HCT116 (cell line): Measurements from ENCODE around the gene MSH4. TPM values are rescaled to one million over a fixed set of nuclear protein-coding genes. Genes with fewer than 3 reads are reported as not detected.
"Not testable (repeated sequence)": the region's sequence is repeated elsewhere in the genome, so short reads cannot be mapped to it uniquely, and the experiment has no call there.

Experiments used
- ATAC-seq: fragments of 200-7000 bp; cut with Tn5 transposase; 2 replicates; pipeline ENCODE4 v1.9.1; 2020; ENCODE audit warnings: mild to moderate bottlenecking, moderate library complexity
- BruUV-seq: library from RNA; stranded (reverse); fragments of 400-500 nt; replicated peaks from 2 replicates; lab custom pipeline; 2021; lab: Mats Ljungman, UMichigan
- CTCF ChIA-PET: fragments of 300-600 bp; sonication (Branson Sonifier 250); formaldehyde crosslinking; loops from one replicate; lab custom pipeline; 2021; ENCODE audit warnings: antibody characterized with exemption; lab: Charles Lee
- POLR2A ChIA-PET: fragments of 300-600, 350-600 bp; sonication (Branson Sonifier 250); formaldehyde crosslinking; loops from one replicate; lab custom pipeline; 2021; ENCODE audit warnings: antibody characterized with exemption; lab: Charles Lee
- RAD21 ChIA-PET, 2 experiments: fragments of 300-600 bp; sonication (Branson Sonifier 250); formaldehyde crosslinking; loops; one replicate each; lab custom pipeline; 2023; ENCODE audit warnings: low total read pairs in 2 of 2; ENCODE audit not compliant: uncharacterized antibody in 2 of 2, unreplicated experiment in 2 of 2, low non-redundant PET in 1 of 2; lab: Charles Lee
- DNase-seq: peaks from one replicate; pipeline ENCODE4 v3.0.0-alpha.2; 2010; ENCODE audit warnings: low read depth, low spot score
- H2AFZ ChIP-seq: fragments of 200-600 bp; shearing (Covaris generic), sonication (generic); 2 replicates; pipeline ENCODE4 v1.6.1; 2017; ENCODE audit warnings: low read depth, mixed run types, mixed read lengths, antibody characterized with exemption, low read length; ENCODE audit not compliant: poor library complexity, severe bottlenecking
- H3K27ac ChIP-seq: 2 replicates; pipeline ENCODE4 v1.5.1; 2012; ENCODE audit warnings: low read depth, low read length
- H3K27me3 ChIP-seq: fragments of 200-600 bp; sonication (generic); 2 replicates; pipeline ENCODE4 v1.6.1; 2016; ENCODE audit warnings: mixed run types, low read length, mixed read lengths; ENCODE audit not compliant: insufficient read depth
- H3K36me3 ChIP-seq, 2 experiments: fragments of 200-500 bp in 1 of 2; fragments of 200-600 bp in 1 of 2; sonication (Bioruptor generic) in 1 of 2; sonication (generic) in 1 of 2; 2 replicates each; pipeline versions ENCODE4 v1.5.1 to v1.6.1; 2014 to 2016; ENCODE audit warnings: low read length in 2 of 2, inconsistent platforms in 1 of 2, mixed read lengths in 1 of 2, mixed run types in 1 of 2; ENCODE audit not compliant: insufficient read depth in 2 of 2, control insufficient read depth in 1 of 2
- H3K4me1 ChIP-seq, 2 experiments: fragments of 200-600 bp in 1 of 2; sonication (generic) in 1 of 2; 2 replicates each; pipeline versions ENCODE4 v1.5.1 to v1.6.1; 2012 to 2017; ENCODE audit warnings: low read length in 2 of 2, inconsistent platforms in 1 of 2, mild to moderate bottlenecking in 1 of 2, mixed read lengths in 1 of 2, mixed run types in 1 of 2, moderate library complexity in 1 of 2; ENCODE audit not compliant: insufficient read depth in 2 of 2, control insufficient read depth in 1 of 2
- H3K4me2 ChIP-seq: fragments of 200-600 bp; sonication (generic); 2 replicates; pipeline ENCODE4 v1.6.1; 2017; ENCODE audit warnings: mixed run types, low read length, mixed read lengths
- H3K4me3 ChIP-seq, 2 experiments: fragments of 200-600 bp in 1 of 2; sonication (generic) in 1 of 2; replicated peaks in 1 of 2; 2 replicates each; pipeline ENCODE4 v1.5.1; 2011 to 2016; ENCODE audit warnings: low read length in 2 of 2, control low read depth in 1 of 2, low read depth in 1 of 2, mild to moderate bottlenecking in 1 of 2, mixed read lengths in 1 of 2, mixed run types in 1 of 2
- H3K79me2 ChIP-seq: fragments of 200-600 bp; sonication (generic); 2 replicates; pipeline ENCODE4 v1.6.1; 2017; ENCODE audit warnings: mild to moderate bottlenecking, mixed run types, low read length, moderate library complexity, mixed read lengths; ENCODE audit not compliant: insufficient read depth
- H3K9ac ChIP-seq: fragments of 200-600 bp; sonication (generic); 2 replicates; pipeline ENCODE4 v1.6.1; 2016; ENCODE audit warnings: low read length, mixed read lengths
- H3K9me2 ChIP-seq: fragments of 200-600 bp; sonication (generic), shearing (Covaris generic); 2 replicates; pipeline ENCODE4 v1.6.1; 2017; ENCODE audit warnings: mixed run types, mild to moderate bottlenecking, moderate library complexity; ENCODE audit not compliant: insufficient read depth
- H3K9me3 ChIP-seq, 2 experiments: fragments of 200-500 bp in 1 of 2; fragments of 200-600 bp in 1 of 2; sonication (Bioruptor generic) in 1 of 2; sonication (generic) in 1 of 2; 2 replicates each; pipeline ENCODE4 v1.6.1; 2014 to 2017; ENCODE audit warnings: low read length in 2 of 2, mixed read lengths in 2 of 2, inconsistent platforms in 1 of 2, low read depth in 1 of 2, mild to moderate bottlenecking in 1 of 2, mixed run types in 1 of 2, moderate library complexity in 1 of 2; ENCODE audit not compliant: control insufficient read depth in 1 of 2, insufficient read depth in 1 of 2
- H4K20me1 ChIP-seq: fragments of 200-600 bp; sonication (generic), shearing (Covaris generic); 2 replicates; pipeline ENCODE4 v1.6.1; 2017; ENCODE audit warnings: mixed run types, mild to moderate bottlenecking, moderate library complexity; ENCODE audit not compliant: insufficient read depth
- intact Hi-C: fragments of 100-400 bp; cut with micrococcal nuclease; formaldehyde crosslinking; loops from 2 replicates; pipeline ENCODE4 v1.10.0; 2022
- total RNA-seq: library from RNA; stranded (reverse); gene quantifications from one replicate; pipeline ENCODE4 v1.2.1, GENCODE V29; 2021; ENCODE audit not compliant: unreplicated experiment

The MSH4 gene
- total RNA-seq, 1 experiment from 2014 or later: 1.7 TPM

GRCh38 chr1:75777812-75778211 is 18.9 kb upstream of the MSH4 start:
- H2AFZ ChIP-seq, CTCF ChIA-PET, RAD21 ChIA-PET, H3K9me3 ChIP-seq, H3K79me2 ChIP-seq, H3K4me3 ChIP-seq, H4K20me1 ChIP-seq, H3K27ac ChIP-seq, H3K27me3 ChIP-seq, DNase-seq, H3K4me2 ChIP-seq, H3K9me2 ChIP-seq, ATAC-seq, BruUV-seq, H3K9ac ChIP-seq, intact Hi-C loops, H3K36me3 ChIP-seq: not testable (repeated sequence)
- POLR2A ChIA-PET: interaction anchor here (4.3 kb wide), 1 partner anchor 7 kb away, joined by 20 read pairs; the partner anchor contains the start of gene RABGGTB
- peaks cover 11 to 17% of the 10 kb centered on the region in 2 experiments for H3K4me1 ChIP-seq

- H3K79me2 ChIP-seq, H3K9me2 ChIP-seq, DNase-seq, H3K27me3 ChIP-seq, H3K4me3 ChIP-seq, H2AFZ ChIP-seq, H3K36me3 ChIP-seq, ATAC-seq, CTCF ChIA-PET, H3K9ac ChIP-seq, H3K4me2 ChIP-seq, H4K20me1 ChIP-seq, RAD21 ChIA-PET, intact Hi-C loops, H3K9me3 ChIP-seq, BruUV-seq, H3K27ac ChIP-seq: not testable (repeated sequence)
- POLR2A ChIA-PET: interaction anchor here (4.3 kb wide), 1 partner anchor 7 kb away, joined by 20 read pairs; the partner anchor contains the start of gene RABGGTB
- peaks cover 11 to 17% of the 10 kb centered on the region in 2 experiments for H3K4me1 ChIP-seq
Observed at GRCh38 chr1:75778694-75779093, 18.0 kb upstream of the MSH4 start.

GRCh38 chr1:75780183-75780582 is 16.5 kb upstream of the MSH4 start:
- intact Hi-C loops, ATAC-seq, CTCF ChIA-PET, H3K9ac ChIP-seq, H3K36me3 ChIP-seq, H2AFZ ChIP-seq, RAD21 ChIA-PET, H3K9me2 ChIP-seq, DNase-seq, H3K27me3 ChIP-seq, H3K9me3 ChIP-seq, H3K27ac ChIP-seq, H3K79me2 ChIP-seq, BruUV-seq, H3K4me3 ChIP-seq, POLR2A ChIA-PET, H4K20me1 ChIP-seq, H3K4me2 ChIP-seq: not testable (repeated sequence)
- H3K4me1 ChIP-seq: peaks cover 10 to 24% of the 10 kb centered on the region in 2 experiments

- not testable (repeated sequence) for H4K20me1 ChIP-seq
Observed at GRCh38 chr1:75783920-75784319, 12.8 kb upstream of the MSH4 start.

More at GRCh38 chr1:75783920-75784319, 12.8 kb upstream of the MSH4 start:
- Histone ChIP-seq H3K4me3 (peak overlapping the region in 1 of 2 experiments; percentile 67; a peak in 1 of 4 replicates), H2AFZ (peak overlapping the region; percentile 44), H3K9ac (0 out of 2 replicates have a peak overlapping the region, but pooled peaks have one; percentile 78), H3K4me2 (peak overlapping the region; percentile 81), H3K27ac (peak overlapping the region; percentile 97; the same call in 1 of the 2 replicates), H3K36me3 (peaks cover 11 to 24% of the 10 kb centered on the region in 2 experiments), H3K4me1 (peaks cover 7 to 37% of the 10 kb centered on the region in 2 experiments; a peak in 3 of 4 replicates), H3K79me2 (peaks cover 29% of the 10 kb centered on the region)
- BruUV-seq, ATAC-seq, POLR2A ChIA-PET, intact Hi-C loops, H3K9me3 ChIP-seq, CTCF ChIA-PET, RAD21 ChIA-PET, H3K27me3 ChIP-seq, DNase-seq, H3K9me2 ChIP-seq: not testable (repeated sequence)
